Prostate gland (tissue), 2 donors: ENCODE results near the gene ZNF514.

Source experiments
- POLR2AphosphoS5 ChIP-seq: sonication (generic); formaldehyde crosslinking; IDR thresholded peaks from one replicate; pipeline ENCODE4 v1.6.1; 2017; ENCODE audit warnings: antibody characterized with exemption
- TF ChIP-seq, protein P1 (sequence below), 4 experiments: fragments of 200-600 bp in 2 of 4; fragments of 450-650 bp in 2 of 4; sonication (generic) in 2 of 4; IDR thresholded peaks; 1 replicate in 3 of 4; 2 replicates in 1 of 4; pipeline ENCODE4 v1.5.1; 2016 to 2019; ENCODE audit warnings: antibody characterized with exemption in 4 of 4, mild to moderate bottlenecking in 2 of 4, moderate library complexity in 2 of 4

DNA sequence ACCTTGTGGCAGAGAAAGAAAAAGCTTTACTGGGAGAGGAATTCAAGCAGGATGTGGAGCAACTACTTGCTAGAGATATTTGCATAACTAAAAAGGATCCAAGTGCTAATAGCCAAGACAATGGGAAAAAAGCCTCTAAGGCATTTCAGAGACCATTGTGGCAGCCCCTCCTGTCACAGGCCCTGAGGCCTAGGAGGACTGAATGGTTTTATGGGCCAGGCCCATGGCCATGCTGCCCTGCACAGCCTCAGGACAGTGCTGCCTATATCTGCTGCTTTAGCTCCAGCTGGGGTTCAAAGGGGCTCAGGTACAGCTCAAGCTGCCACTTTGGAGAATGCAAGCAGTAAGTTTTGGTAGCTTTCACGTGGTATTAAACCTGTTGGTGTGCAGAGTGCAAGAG is 20.9 kb downstream of the ZNF514 start:
- TF ChIP-seq, protein P1, sequence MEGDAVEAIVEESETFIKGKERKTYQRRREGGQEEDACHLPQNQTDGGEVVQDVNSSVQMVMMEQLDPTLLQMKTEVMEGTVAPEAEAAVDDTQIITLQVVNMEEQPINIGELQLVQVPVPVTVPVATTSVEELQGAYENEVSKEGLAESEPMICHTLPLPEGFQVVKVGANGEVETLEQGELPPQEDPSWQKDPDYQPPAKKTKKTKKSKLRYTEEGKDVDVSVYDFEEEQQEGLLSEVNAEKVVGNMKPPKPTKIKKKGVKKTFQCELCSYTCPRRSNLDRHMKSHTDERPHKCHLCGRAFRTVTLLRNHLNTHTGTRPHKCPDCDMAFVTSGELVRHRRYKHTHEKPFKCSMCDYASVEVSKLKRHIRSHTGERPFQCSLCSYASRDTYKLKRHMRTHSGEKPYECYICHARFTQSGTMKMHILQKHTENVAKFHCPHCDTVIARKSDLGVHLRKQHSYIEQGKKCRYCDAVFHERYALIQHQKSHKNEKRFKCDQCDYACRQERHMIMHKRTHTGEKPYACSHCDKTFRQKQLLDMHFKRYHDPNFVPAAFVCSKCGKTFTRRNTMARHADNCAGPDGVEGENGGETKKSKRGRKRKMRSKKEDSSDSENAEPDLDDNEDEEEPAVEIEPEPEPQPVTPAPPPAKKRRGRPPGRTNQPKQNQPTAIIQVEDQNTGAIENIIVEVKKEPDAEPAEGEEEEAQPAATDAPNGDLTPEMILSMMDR (IDR thresholded peaks at IDR 0.05) = no peak
- no peak for TF ChIP-seq POLR2AphosphoS5
